Measurements from ENCODE around the gene RYR1.
"Not testable (repeated sequence)": the region's sequence is repeated elsewhere in the genome, so short reads cannot be mapped to it uniquely, and the experiment has no call there.

RYR1 gene

GRCh38 chr19:38517321-38517720 lies 83.8 kb downstream of the RYR1 start:
- no peak for DNase-seq (ENCODE audit: low read depth in 1 of 2, low spot score in 1 of 2)
- TF ChIP-seq POLR2AphosphoS5 (IDR thresholded peaks at IDR 0.05; ENCODE audit: low read depth): no peak
- TF ChIP-seq REST (IDR thresholded peaks at IDR 0.05; ENCODE audit: insufficient replicate concordance, low read depth): no peak
- TF ChIP-seq SPI1 (IDR thresholded peaks at IDR 0.05; ENCODE audit: borderline replicate concordance, low read depth): no peak
- TF ChIP-seq GABPA (IDR thresholded peaks at IDR 0.05; ENCODE audit: low read depth): no peak
- no peak for TF ChIP-seq CTCF (IDR thresholded peaks at IDR 0.05; ENCODE audit: insufficient read depth, low read length)
- H3K4me3 ChIP-seq (replicated peaks; ENCODE audit: insufficient read depth, low read length): no peak overlapping the region
- H3K27me3 ChIP-seq (ENCODE audit: insufficient read depth, poor library complexity, severe bottlenecking): peaks cover 4% of the 10 kb centered on the region
- H3K27ac ChIP-seq (replicated peaks): no peak overlapping the region

- DNase-seq (ENCODE audit: low read depth in 1 of 2, low spot score in 1 of 2); H3K27ac ChIP-seq (replicated peaks); H3K4me3 ChIP-seq (replicated peaks; ENCODE audit: insufficient read depth, low read length); H3K27me3 ChIP-seq (ENCODE audit: insufficient read depth, poor library complexity, severe bottlenecking): not testable (repeated sequence)
Measured at GRCh38 chr19:38517980-38518379, 84.5 kb downstream of the RYR1 start.

GRCh38 chr19:38519168-38519567 lies 85.7 kb downstream of the RYR1 start:
- Histone ChIP-seq H3K4me3 (replicated peaks; ENCODE audit: insufficient read depth, low read length) (no peak overlapping the region), H3K27me3 (ENCODE audit: insufficient read depth, poor library complexity, severe bottlenecking) (no peaks in the 10 kb centered on the region), H3K27ac (replicated peaks) (no peak overlapping the region)
- TF ChIP-seq POLR2AphosphoS5 (IDR thresholded peaks at IDR 0.05; ENCODE audit: low read depth): no peak
- no peak for TF ChIP-seq REST (IDR thresholded peaks at IDR 0.05; ENCODE audit: insufficient replicate concordance, low read depth)
- no peak for TF ChIP-seq CTCF (IDR thresholded peaks at IDR 0.05; ENCODE audit: insufficient read depth, low read length)
- no peak for TF ChIP-seq SPI1 (IDR thresholded peaks at IDR 0.05; ENCODE audit: borderline replicate concordance, low read depth)
- no peak for TF ChIP-seq GABPA (IDR thresholded peaks at IDR 0.05; ENCODE audit: low read depth)
- no peak for DNase-seq (ENCODE audit: low read depth in 1 of 2, low spot score in 1 of 2)

- no peak overlapping the region for H3K27ac ChIP-seq (replicated peaks)
- H3K4me3 ChIP-seq (replicated peaks; ENCODE audit: insufficient read depth, low read length): no peak overlapping the region
- no peak for TF ChIP-seq CTCF (IDR thresholded peaks at IDR 0.05; ENCODE audit: insufficient read depth, low read length)
- TF ChIP-seq POLR2AphosphoS5 (IDR thresholded peaks at IDR 0.05; ENCODE audit: low read depth): no peak
- DNase-seq (ENCODE audit: low read depth in 1 of 2, low spot score in 1 of 2): no peak
- H3K27me3 ChIP-seq (ENCODE audit: insufficient read depth, poor library complexity, severe bottlenecking): no peaks in the 10 kb centered on the region
Measured at GRCh38 chr19:38519988-38520387, 86.5 kb downstream of the RYR1 start.

Measured in HL-60 (cell line).